GM21717 (cell line): ENCODE data around the gene NOTCH2.

Experiments used
- ATAC-seq: cut with Tn5 transposase; IDR thresholded peaks from one replicate; pipeline ENCODE4 v1.9.1; 2021; ENCODE audit warnings: mild to moderate bottlenecking, moderate library complexity; ENCODE audit not compliant: unreplicated experiment

The NOTCH2 gene

GRCh38 chr1:119948342-119949214, 120.9 kb downstream of the NOTCH2 start:
- no peak for ATAC-seq

GRCh38 chr1:119947468-119947867, 122.0 kb downstream of the NOTCH2 start:
- no peak for ATAC-seq

- no peak for ATAC-seq
Observed at GRCh38 chr1:119946724-119947123, 122.7 kb downstream of the NOTCH2 start.

- ATAC-seq, result no peak
Observed at GRCh38 chr1:119943216-119943615, 126.2 kb downstream of the NOTCH2 start.

GRCh38 chr1:119941392-119941791, 128.1 kb downstream of the NOTCH2 start:
- no peak for ATAC-seq

- ATAC-seq, result no peak
Observed at GRCh38 chr1:119940697-119941096, 128.8 kb downstream of the NOTCH2 start.

- no peak for ATAC-seq
Observed at GRCh38 chr1:119937198-119937597, 132.3 kb downstream of the NOTCH2 start.

GRCh38 chr1:119935915-119936314, 133.5 kb downstream of the NOTCH2 start:
- ATAC-seq, result no peak

- no peak for ATAC-seq
Observed at GRCh38 chr1:119935373-119935772, 134.1 kb downstream of the NOTCH2 start.

GRCh38 chr1:119933397-119933796, 136.1 kb downstream of the NOTCH2 start:
- no peak for ATAC-seq

- ATAC-seq, result no peak
Observed at GRCh38 chr1:119929643-119930315, 139.7 kb downstream of the NOTCH2 start.

GRCh38 chr1:119926553-119926952, 142.9 kb downstream of the NOTCH2 start:
- ATAC-seq, result no peak

GRCh38 chr1:119924948-119925898, 144.2 kb downstream of the NOTCH2 start:
- no peak for ATAC-seq

GRCh38 chr1:119920104-119920968, 149.1 kb downstream of the NOTCH2 start:
- ATAC-seq, result no peak

GRCh38 chr1:119919241-119919640, 150.2 kb downstream of the NOTCH2 start:
- ATAC-seq, result no peak

- ATAC-seq, result no peak
Observed at GRCh38 chr1:119918301-119918700, 151.2 kb downstream of the NOTCH2 start.

- no peak for ATAC-seq
Observed at GRCh38 chr1:119917304-119918055, 152.0 kb downstream of the NOTCH2 start.

- ATAC-seq, result no peak
Observed at GRCh38 chr1:119915517-119915916, 153.9 kb downstream of the NOTCH2 start.

GRCh38 chr1:119914071-119914470, 155.4 kb downstream of the NOTCH2 start:
- ATAC-seq, result no peak
